ENCODE results near the gene MRPS31. TPM values are rescaled to one million over a fixed set of nuclear protein-coding genes. Genes with fewer than 3 reads are reported as not detected.
A peak's percentile ranks its signal among the peaks of the same experiment; 100 is the strongest.

MRPS31 gene
- total RNA-seq, 2 experiments from 2014 or later, result 27.0 to 60.2 TPM

DNA sequence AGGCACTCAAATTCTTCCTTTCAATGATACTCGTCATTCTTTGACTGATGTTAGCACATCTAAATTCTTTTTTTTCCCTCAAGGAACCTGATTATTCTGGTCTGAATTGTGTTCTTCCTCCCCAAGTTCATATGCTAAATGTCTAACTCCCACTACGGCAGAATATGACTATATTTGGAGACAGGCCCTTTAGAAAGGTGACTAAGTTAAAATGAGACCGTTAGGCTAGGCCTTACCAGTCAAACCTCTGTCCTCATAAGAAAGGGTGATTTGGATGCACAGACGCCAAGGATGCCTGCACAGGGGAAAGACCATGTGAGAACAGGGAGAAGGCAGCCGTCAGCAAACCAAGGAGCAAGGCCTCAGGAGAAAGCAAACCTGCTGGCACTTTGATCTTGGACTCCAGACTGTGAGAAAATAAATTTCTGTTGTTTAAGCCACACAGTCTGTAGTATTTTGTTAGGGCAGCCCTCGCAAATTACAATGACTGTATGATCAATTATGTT, 91.5 kb downstream of the MRPS31 start:
- H3K36me3 ChIP-seq (ENCODE audit: insufficient read depth, low read length), result no peaks in the 10 kb centered on the region
- no peak overlapping the region for H3K4me3 ChIP-seq (ENCODE audit: low read depth, low read length, poor library complexity, severe bottlenecking)
- TF ChIP-seq, protein P1, sequence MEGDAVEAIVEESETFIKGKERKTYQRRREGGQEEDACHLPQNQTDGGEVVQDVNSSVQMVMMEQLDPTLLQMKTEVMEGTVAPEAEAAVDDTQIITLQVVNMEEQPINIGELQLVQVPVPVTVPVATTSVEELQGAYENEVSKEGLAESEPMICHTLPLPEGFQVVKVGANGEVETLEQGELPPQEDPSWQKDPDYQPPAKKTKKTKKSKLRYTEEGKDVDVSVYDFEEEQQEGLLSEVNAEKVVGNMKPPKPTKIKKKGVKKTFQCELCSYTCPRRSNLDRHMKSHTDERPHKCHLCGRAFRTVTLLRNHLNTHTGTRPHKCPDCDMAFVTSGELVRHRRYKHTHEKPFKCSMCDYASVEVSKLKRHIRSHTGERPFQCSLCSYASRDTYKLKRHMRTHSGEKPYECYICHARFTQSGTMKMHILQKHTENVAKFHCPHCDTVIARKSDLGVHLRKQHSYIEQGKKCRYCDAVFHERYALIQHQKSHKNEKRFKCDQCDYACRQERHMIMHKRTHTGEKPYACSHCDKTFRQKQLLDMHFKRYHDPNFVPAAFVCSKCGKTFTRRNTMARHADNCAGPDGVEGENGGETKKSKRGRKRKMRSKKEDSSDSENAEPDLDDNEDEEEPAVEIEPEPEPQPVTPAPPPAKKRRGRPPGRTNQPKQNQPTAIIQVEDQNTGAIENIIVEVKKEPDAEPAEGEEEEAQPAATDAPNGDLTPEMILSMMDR (conservative IDR thresholded peaks at IDR 0.05; ENCODE audit: low read length), result no peak
- TF ChIP-seq EZH2phosphoT487 (IDR thresholded peaks at IDR 0.05; ENCODE audit: borderline replicate concordance, low read depth, low read length), result no peak
- no peaks in the 10 kb centered on the region for H3K9me2 ChIP-seq (ENCODE audit: insufficient read depth, low read length)
- peak overlapping the region; percentile 13 for H3K27ac ChIP-seq (ENCODE audit: low read depth, low read length, poor library complexity, severe bottlenecking)
- H2AFZ ChIP-seq (ENCODE audit: low read length), result peak overlapping the region; percentile 84
- ChIA-PET CTCF (ENCODE audit: unreplicated experiment) (interaction anchor here (3.4 kb wide), 1 partner anchor 11 kb away, joined by 26 read pairs; no protein-coding TSS in a partner anchor), POLR2A (interaction anchor here (0.7 to 1.7 kb wide), 5 partner anchors 15 to 736 kb away, joined by 3 to 6 read pairs (median 3); no protein-coding TSS in a partner anchor)
- peak overlapping the region; percentile 21 for H3K4me2 ChIP-seq (ENCODE audit: low read length)
- no peaks in the 10 kb centered on the region for H4K20me1 ChIP-seq (ENCODE audit: insufficient read depth, low read length)
- no TSS peak for BruUV-seq (replicated peaks)
- H3K4me1 ChIP-seq (ENCODE audit: insufficient read depth, low read length, poor library complexity, severe bottlenecking), result peaks cover 39% of the 10 kb centered on the region
- intact Hi-C loops (cut with micrococcal nuclease; ENCODE audit: unreplicated experiment), result no loop called here
- no peak for DNase-seq (ENCODE audit: low spot score)
- no peaks in the 10 kb centered on the region for H3K9me3 ChIP-seq (ENCODE audit: low read length)
- H3K79me2 ChIP-seq (ENCODE audit: insufficient read depth, low read depth, low read length), result no peaks in the 10 kb centered on the region

Small RNA genes lying within 50 kb of the gene (microRNA-seq; reads per million reads assigned to microRNA genes)
- gene MIR320D1 (ENCODE audit: borderline replicate concordance), result not detected
- gene MIR621 (ENCODE audit: borderline replicate concordance), result not detected

Small RNA genes lying within 50 kb of the gene (small RNA-seq; reads per million reads assigned to genes)
- gene MIR320D1, result not detected
- gene MIR621, result 0.16 reads per million
- gene RF00017, result not detected

Other genes starting within 250 kb of the MRPS31 start
- 24.0 and 29.2 TPM in 2 replicates for gene FOXO1, start 104.5 kb downstream of the MRPS31 start, total RNA-seq (2014; rRNA removed; shearing (Covaris generic))
- gene FOXO1, start 104.5 kb downstream of the MRPS31 start, total RNA-seq (2022), result 42.1 and 46.5 TPM in 2 replicates
- gene SLC25A15, start 18.4 kb upstream of the MRPS31 start, total RNA-seq (2014; rRNA removed; shearing (Covaris generic)), result 61.3 and 71.0 TPM in 2 replicates
- 56.3 and 57.7 TPM in 2 replicates for gene SLC25A15, start 18.4 kb upstream of the MRPS31 start, total RNA-seq (2022)
- gene ELF1, start 248.1 kb upstream of the MRPS31 start, total RNA-seq (2014; rRNA removed; shearing (Covaris generic)), result 106 and 111 TPM in 2 replicates
- 248 and 276 TPM in 2 replicates for gene ELF1, start 248.1 kb upstream of the MRPS31 start, total RNA-seq (2022)

Data from OCI-LY7 (cell line).